HCT116 (cell line): ENCODE measurements around the gene FLT3.

ENCODE experiments used
- CTCF ChIP-seq, 3 experiments: fragments of 200-600 bp in 1 of 3; sonication (generic) in 1 of 3; IDR thresholded peaks in 2 of 3; conservative IDR thresholded peaks in 1 of 3; 2 replicates each; pipeline ENCODE4 v1.5.1; 2012 to 2017; ENCODE audit warnings: low read depth in 2 of 3, low read length in 2 of 3, antibody characterized with exemption in 1 of 3, borderline replicate concordance in 1 of 3, control low read depth in 1 of 3, mild to moderate bottlenecking in 1 of 3, mixed read lengths in 1 of 3, mixed run types in 1 of 3, moderate library complexity in 1 of 3; ENCODE audit not compliant: insufficient read depth in 1 of 3
- EGR1 ChIP-seq: IDR thresholded peaks from 2 replicates; pipeline ENCODE4 v1.6.1; 2012; ENCODE audit warnings: low read depth
- EZH2 ChIP-seq: fragments of 200-600 bp; sonication (generic); IDR thresholded peaks from 2 replicates; pipeline ENCODE4 v1.6.1; 2017; ENCODE audit warnings: antibody characterized with exemption, mixed run types
- EZH2phosphoT487 ChIP-seq: fragments of 200-600 bp; IDR thresholded peaks from 2 replicates; pipeline ENCODE4 v1.6.1; 2018; ENCODE audit warnings: antibody characterized with exemption, borderline replicate concordance
- MAX ChIP-seq: IDR thresholded peaks from 2 replicates; pipeline ENCODE4 v1.6.1; 2012
- POLR2A ChIP-seq: IDR thresholded peaks from 2 replicates; pipeline ENCODE4 v1.7.0; 2011; ENCODE audit warnings: borderline replicate concordance; ENCODE audit not compliant: insufficient read depth, insufficient read length; ENCODE audit errors: extremely low read depth
- REST ChIP-seq: IDR thresholded peaks from 2 replicates; pipeline ENCODE4 v1.6.1; 2012; ENCODE audit warnings: low read depth
- SIN3A ChIP-seq: IDR thresholded peaks from 2 replicates; pipeline ENCODE4 v1.6.1; 2012; ENCODE audit warnings: low read depth
- TCF7L2 ChIP-seq: IDR thresholded peaks from 2 replicates; pipeline ENCODE4 v1.7.0; 2011; ENCODE audit warnings: borderline replicate concordance, inconsistent platforms; ENCODE audit not compliant: insufficient read depth, insufficient read length; ENCODE audit errors: extremely low read depth
- YY1 ChIP-seq: IDR thresholded peaks from 2 replicates; pipeline ENCODE4 v1.6.1; 2011; ENCODE audit warnings: low read length, low read depth, moderate library complexity, mild to moderate bottlenecking; ENCODE audit not compliant: insufficient replicate concordance; ENCODE audit errors: extremely low read depth

GRCh38 chr13:27968316-27969081 lies 131.9 kb downstream of the FLT3 start:
- no peak for TF ChIP-seq EZH2
- TF ChIP-seq CTCF (IDR thresholded peaks at IDR 0.05 in 2 of 3, conservative IDR thresholded peaks at IDR 0.05 in 1 of 3; ENCODE audit: borderline replicate concordance in 1 of 3, insufficient read depth in 1 of 3, low read depth in 2 of 3, low read length in 2 of 3), result 0 out of 6 replicates have a peak, but pooled peaks of 1 of the 3 experiments have one; percentile 1
- TF ChIP-seq POLR2A, result no peak
- TF ChIP-seq YY1, result no peak
- no peak for TF ChIP-seq REST
- TF ChIP-seq EZH2phosphoT487, result no peak
- TF ChIP-seq MAX, result peak; percentile 64
- TF ChIP-seq EGR1, result no peak
- no peak for TF ChIP-seq SIN3A
- no peak for TF ChIP-seq TCF7L2
